Trophoblast cell (in vitro differentiated cells and primary cell): Measurements from ENCODE around the gene GAB2.
"Not testable (repeated sequence)": the region's sequence is repeated elsewhere in the genome, so short reads cannot be mapped to it uniquely, and the experiment has no call there.

Experiments used
- DNase-seq, 2 donors: peaks; one replicate each; pipeline ENCODE4 v3.0.0-alpha.2; 2016
- H2AFZ ChIP-seq: 2 replicates; pipeline ENCODE4 v1.6.1; 2013; ENCODE audit warnings: low read length, moderate library complexity, mild to moderate bottlenecking; ENCODE audit not compliant: insufficient read depth, poor library complexity
- H2AK5ac ChIP-seq: 2 replicates; pipeline ENCODE4 v1.6.1; 2013; ENCODE audit warnings: mild to moderate bottlenecking, low read length
- H2BK120ac ChIP-seq: 2 replicates; pipeline ENCODE4 v1.6.1; 2013; ENCODE audit warnings: low read length, mild to moderate bottlenecking, moderate library complexity; ENCODE audit not compliant: insufficient read depth, poor library complexity
- H2BK12ac ChIP-seq: 2 replicates; pipeline ENCODE4 v1.6.1; 2013; ENCODE audit warnings: mild to moderate bottlenecking, low read length, moderate library complexity
- H2BK5ac ChIP-seq: 2 replicates; pipeline ENCODE4 v1.6.1; 2013; ENCODE audit warnings: low read length, low read depth, moderate library complexity, mild to moderate bottlenecking; ENCODE audit not compliant: poor library complexity
- H3K14ac ChIP-seq: 2 replicates; pipeline ENCODE4 v1.6.1; 2013; ENCODE audit warnings: mild to moderate bottlenecking, low read length
- H3K18ac ChIP-seq: 2 replicates; pipeline ENCODE4 v1.6.1; 2013; ENCODE audit warnings: mild to moderate bottlenecking, low read length
- H3K23ac ChIP-seq: 2 replicates; pipeline ENCODE4 v1.6.1; 2013; ENCODE audit warnings: low read length
- H3K27ac ChIP-seq: 2 replicates; pipeline ENCODE4 v1.5.1; 2013; ENCODE audit warnings: low read depth, mild to moderate bottlenecking, inconsistent platforms, low read length, moderate library complexity
- H3K27me3 ChIP-seq: 2 replicates; pipeline ENCODE4 v1.6.1; 2013; ENCODE audit warnings: inconsistent platforms, mild to moderate bottlenecking, low read length, moderate library complexity; ENCODE audit not compliant: insufficient read depth
- H3K36me3 ChIP-seq, 2 experiments: 1 replicate in 1 of 2; 2 replicates in 1 of 2; pipeline ENCODE4 v1.6.1; 2013; ENCODE audit warnings: low read length in 2 of 2, mild to moderate bottlenecking in 2 of 2, moderate library complexity in 1 of 2; ENCODE audit not compliant: insufficient read depth in 2 of 2, control insufficient read depth in 1 of 2
- H3K4ac ChIP-seq: 2 replicates; pipeline ENCODE4 v1.6.1; 2013; ENCODE audit warnings: low read depth, mild to moderate bottlenecking, low read length, moderate library complexity
- H3K4me1 ChIP-seq, 2 experiments: 1 replicate in 1 of 2; 2 replicates in 1 of 2; pipeline ENCODE4 v1.6.1; 2013; ENCODE audit warnings: low read length in 2 of 2, mild to moderate bottlenecking in 2 of 2, moderate library complexity in 1 of 2; ENCODE audit not compliant: insufficient read depth in 2 of 2, control insufficient read depth in 1 of 2
- H3K4me2 ChIP-seq: 2 replicates; pipeline ENCODE4 v1.6.1; 2013; ENCODE audit warnings: inconsistent platforms, mild to moderate bottlenecking, low read length, moderate library complexity
- H3K4me3 ChIP-seq: 2 replicates; pipeline ENCODE4 v1.5.1; 2013; ENCODE audit warnings: mild to moderate bottlenecking, low read depth, low read length, inconsistent platforms
- H3K79me1 ChIP-seq: one replicate; pipeline ENCODE4 v1.6.1; 2013; ENCODE audit warnings: low read length
- H3K79me2 ChIP-seq: 2 replicates; pipeline ENCODE4 v1.6.1; 2013; ENCODE audit warnings: low read length, mild to moderate bottlenecking; ENCODE audit not compliant: control insufficient read depth, insufficient read depth, poor library complexity
- H3K9ac ChIP-seq: 2 replicates; pipeline ENCODE4 v1.6.1; 2013; ENCODE audit warnings: mild to moderate bottlenecking, low read length
- H3K9me3 ChIP-seq: 2 replicates; pipeline ENCODE4 v1.6.1; 2013; ENCODE audit warnings: low read depth, mild to moderate bottlenecking, control low read depth, inconsistent platforms, low read length; ENCODE audit not compliant: insufficient read depth
- H4K12ac ChIP-seq: 2 replicates; pipeline ENCODE4 v1.6.1; 2013; ENCODE audit warnings: low read depth, mild to moderate bottlenecking, low read length, moderate library complexity
- H4K8ac ChIP-seq: 2 replicates; pipeline ENCODE4 v1.6.1; 2013; ENCODE audit warnings: low read depth, mild to moderate bottlenecking, low read length, moderate library complexity
- H4K91ac ChIP-seq: one replicate; pipeline ENCODE4 v1.6.1; 2013; ENCODE audit warnings: low read depth, mild to moderate bottlenecking, low read length, moderate library complexity
- WGBS: extraction: QIAGEN DNeasy Blood & Tissue Kit; methylation state at CpG from one replicate; pipeline ENCODE4 v1.1.7; 2013; ENCODE audit warnings: missing lambda C conversion rate; ENCODE audit not compliant: insufficient read length, insufficient coverage; ENCODE audit errors: extremely low coverage; 5-methylcytosine and 5-hydroxymethylcytosine counted together

The GAB2 gene

DNA sequence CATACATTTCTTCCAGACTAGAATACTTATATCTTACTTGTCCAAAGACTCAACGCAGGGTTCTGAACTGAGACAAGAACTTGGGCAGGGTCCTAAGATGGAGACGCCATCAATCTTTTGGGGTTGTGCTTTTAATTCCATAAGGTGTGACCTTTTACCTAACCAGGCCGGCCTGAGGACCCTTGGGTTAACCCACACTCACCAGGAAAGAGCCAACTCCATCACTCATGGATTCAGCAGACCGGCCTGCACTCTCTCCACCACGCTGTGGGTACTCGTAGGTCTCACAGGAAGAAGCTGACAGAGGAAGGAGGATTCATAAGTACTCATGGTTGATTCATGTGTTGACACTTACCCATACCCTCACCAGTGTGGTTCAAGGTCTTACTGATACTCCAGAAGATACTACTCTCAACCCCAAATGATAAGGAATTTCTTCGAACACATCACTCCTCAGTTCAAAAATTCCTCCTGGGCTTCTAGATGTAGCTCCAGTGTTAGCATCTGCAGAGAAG is 192.7 kb downstream of the GAB2 start:
- Histone ChIP-seq H3K79me2 (no peaks in the 10 kb centered on the region), H2AK5ac (no peak overlapping the region), H2AFZ (no peak overlapping the region), H3K18ac (no peak overlapping the region), H4K12ac (no peak overlapping the region), H3K14ac (no peak overlapping the region), H2BK120ac (no peak overlapping the region), H3K4me2 (no peak overlapping the region), H3K4me3 (no peak overlapping the region), H4K91ac (no peak overlapping the region), H3K4ac (no peak overlapping the region), H4K8ac (no peak overlapping the region), H3K36me3 (peaks cover 47 to 67% of the 10 kb centered on the region in 2 experiments), H3K9ac (no peak overlapping the region), H3K23ac (no peak overlapping the region), H3K9me3 (no peaks in the 10 kb centered on the region), H3K27ac (no peak overlapping the region), H2BK12ac (no peak overlapping the region), H3K79me1 (no peaks in the 10 kb centered on the region), H3K4me1 (no peaks in the 10 kb centered on the region), H2BK5ac (no peak overlapping the region), H3K27me3 (no peaks in the 10 kb centered on the region)
- no peak for DNase-seq
- no CpG with 5 or more reads among the region's 7 CpGs for WGBS

DNA sequence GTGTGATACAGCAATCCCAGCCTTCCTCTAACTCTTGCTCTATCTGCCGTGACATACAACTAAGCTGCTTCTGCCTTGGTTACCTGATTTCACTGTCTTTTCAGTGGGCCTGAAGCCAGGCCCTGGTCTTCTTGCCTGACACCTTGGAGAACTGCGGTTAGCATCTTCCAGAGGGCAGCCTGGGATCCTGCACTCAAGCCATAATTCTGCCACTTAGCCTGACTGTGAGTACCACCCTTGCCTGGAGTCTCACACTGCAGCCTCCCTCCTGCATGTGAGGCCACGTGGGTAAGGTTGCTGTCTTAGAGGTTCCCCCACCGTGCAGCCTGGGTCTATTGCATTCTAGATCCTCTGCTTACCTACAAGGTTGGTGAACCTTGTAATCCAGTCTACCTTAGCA is 193.1 kb downstream of the GAB2 start:
- Histone ChIP-seq H3K4ac (no peak overlapping the region), H3K79me1 (no peaks in the 10 kb centered on the region), H4K91ac (no peak overlapping the region), H2BK12ac (no peak overlapping the region), H2AK5ac (no peak overlapping the region), H2AFZ (no peak overlapping the region), H3K27me3 (no peaks in the 10 kb centered on the region), H3K4me1 (no peaks in the 10 kb centered on the region), H4K8ac (no peak overlapping the region), H3K9ac (no peak overlapping the region), H3K9me3 (no peaks in the 10 kb centered on the region), H3K4me2 (no peak overlapping the region), H2BK120ac (no peak overlapping the region), H3K4me3 (no peak overlapping the region), H3K23ac (no peak overlapping the region), H2BK5ac (no peak overlapping the region), H3K36me3 (peaks cover 51 to 72% of the 10 kb centered on the region in 2 experiments), H3K79me2 (no peaks in the 10 kb centered on the region), H4K12ac (no peak overlapping the region), H3K27ac (no peak overlapping the region), H3K14ac (no peak overlapping the region), H3K18ac (no peak overlapping the region)
- no CpG with 5 or more reads among the region's 4 CpGs for WGBS
- DNase-seq = no peak

DNA sequence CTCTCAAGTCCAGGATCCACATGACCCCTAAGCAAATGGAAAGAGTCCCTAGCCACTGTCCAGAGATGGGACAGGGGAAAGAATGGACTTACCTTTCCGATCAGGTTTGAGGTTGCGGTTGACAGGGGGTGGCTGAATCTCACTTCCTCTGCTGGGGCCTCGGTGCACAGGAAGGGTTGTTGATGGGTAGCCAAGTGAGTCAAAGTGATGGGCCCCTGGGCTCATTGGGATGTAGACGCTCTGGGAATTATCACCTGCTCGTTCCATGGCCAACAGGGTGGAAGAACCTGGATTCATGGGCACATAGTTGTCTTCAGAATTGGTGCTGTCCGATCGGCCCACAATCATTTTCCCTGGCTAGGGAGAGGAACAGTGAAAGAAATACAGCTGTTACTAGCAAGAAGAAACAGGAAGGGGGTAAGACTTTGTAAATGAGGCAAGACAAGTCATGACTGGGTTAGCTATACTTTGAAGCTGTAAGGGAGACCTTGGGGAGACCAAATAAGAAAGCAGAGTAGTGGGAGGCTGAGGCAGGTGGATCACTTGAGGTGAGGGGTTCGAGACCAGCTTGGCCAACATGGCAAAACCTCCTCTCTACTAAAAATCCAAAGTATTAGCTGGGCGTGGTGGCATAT is 194.2 kb downstream of the GAB2 start:
- no peak overlapping the region for H3K14ac ChIP-seq
- no peak overlapping the region for H3K9ac ChIP-seq
- no peaks in the 10 kb centered on the region for H3K79me1 ChIP-seq
- H2AK5ac ChIP-seq = no peak overlapping the region
- no peaks in the 10 kb centered on the region for H3K9me3 ChIP-seq
- H3K4me3 ChIP-seq = no peak overlapping the region
- DNase-seq = no peak
- H3K36me3 ChIP-seq = peaks cover 58 to 75% of the 10 kb centered on the region in 2 experiments
- no peak overlapping the region for H3K4me2 ChIP-seq
- no peak overlapping the region for H3K23ac ChIP-seq
- no CpG with 5 or more reads among the region's 9 CpGs for WGBS
- H3K27me3 ChIP-seq = no peaks in the 10 kb centered on the region
- no peak overlapping the region for H4K91ac ChIP-seq
- no peaks in the 10 kb centered on the region for H3K4me1 ChIP-seq
- H3K27ac ChIP-seq = no peak overlapping the region
- no peak overlapping the region for H2BK5ac ChIP-seq
- no peak overlapping the region for H2AFZ ChIP-seq
- no peak overlapping the region for H2BK120ac ChIP-seq
- no peak overlapping the region for H3K18ac ChIP-seq
- no peak overlapping the region for H4K12ac ChIP-seq
- H4K8ac ChIP-seq = no peak overlapping the region
- H3K79me2 ChIP-seq = no peaks in the 10 kb centered on the region
- no peak overlapping the region for H2BK12ac ChIP-seq
- no peak overlapping the region for H3K4ac ChIP-seq

DNA sequence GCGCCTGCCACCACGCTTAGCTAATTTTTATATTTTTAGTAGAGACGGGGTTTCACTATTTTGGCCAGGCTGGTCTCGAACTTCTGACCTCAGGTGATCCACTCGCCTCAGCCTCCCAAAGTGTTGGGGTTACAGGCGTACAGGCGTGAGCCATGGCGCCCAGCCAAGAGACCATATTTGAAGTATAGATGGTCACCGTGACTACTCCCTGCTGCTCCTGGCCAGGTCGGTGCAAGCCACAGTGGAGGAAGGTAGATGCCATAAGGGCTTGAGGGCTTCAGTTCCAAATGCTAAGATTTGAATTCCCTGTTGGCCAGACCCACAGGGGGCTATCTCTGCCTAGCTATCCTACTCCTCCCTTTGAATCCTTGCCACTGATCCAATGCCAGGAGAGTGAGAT is 194.9 kb downstream of the GAB2 start:
- H3K79me2 ChIP-seq, H3K18ac ChIP-seq, H4K12ac ChIP-seq, H2BK5ac ChIP-seq, H4K91ac ChIP-seq, H2AFZ ChIP-seq, H2AK5ac ChIP-seq, H3K27me3 ChIP-seq, H3K9ac ChIP-seq, H2BK120ac ChIP-seq, H4K8ac ChIP-seq, H3K4me1 ChIP-seq, DNase-seq, H2BK12ac ChIP-seq, H3K9me3 ChIP-seq, H3K23ac ChIP-seq, H3K14ac ChIP-seq, H3K27ac ChIP-seq, H3K79me1 ChIP-seq, H3K4me3 ChIP-seq, H3K4ac ChIP-seq, H3K4me2 ChIP-seq: not testable (repeated sequence)
- no CpG with 5 or more reads among the region's 10 CpGs for WGBS
- H3K36me3 ChIP-seq = peaks cover 65 to 81% of the 10 kb centered on the region in 2 experiments
